GM19240 (cell line): ENCODE results near the gene SCAANT1.

Source experiments
- DNase-seq: peaks from one replicate; pipeline ENCODE4 v3.0.0; 2011; ENCODE audit warnings: low spot score; ENCODE audit not compliant: insufficient read length

Gene SCAANT1

GRCh38 chr3:63911873-63912767 is at the start of gene SCAANT1:
SCAANT1 (minus strand) TSS chr3:63912383.
- peak; percentile 70 for DNase-seq

- no peak for DNase-seq
Measured at GRCh38 chr3:63961891-63962290, 49.7 kb upstream of the SCAANT1 start.

GRCh38 chr3:63960048-63960711 is 48.0 kb upstream of the SCAANT1 start:
- no peak for DNase-seq

GRCh38 chr3:63959146-63959545 is 47.0 kb upstream of the SCAANT1 start:
- no peak for DNase-seq

- no peak for DNase-seq
Measured at GRCh38 chr3:63955830-63956545, 43.8 kb upstream of the SCAANT1 start.

GRCh38 chr3:63955036-63955650 is 43.0 kb upstream of the SCAANT1 start:
- no peak for DNase-seq

GRCh38 chr3:63954182-63954581 is 42.0 kb upstream of the SCAANT1 start:
- no peak for DNase-seq

GRCh38 chr3:63952248-63952594 is 40.0 kb upstream of the SCAANT1 start:
- DNase-seq: no peak

GRCh38 chr3:63951492-63952247 is 39.5 kb upstream of the SCAANT1 start:
- DNase-seq: no peak

- no peak for DNase-seq
Measured at GRCh38 chr3:63950698-63951097, 38.5 kb upstream of the SCAANT1 start.

- no peak for DNase-seq
Measured at GRCh38 chr3:63949005-63949404, 36.8 kb upstream of the SCAANT1 start.

- no peak for DNase-seq
Measured at GRCh38 chr3:63947594-63947993, 35.4 kb upstream of the SCAANT1 start.

- DNase-seq: no peak
Measured at GRCh38 chr3:63946753-63947152, 34.6 kb upstream of the SCAANT1 start.

GRCh38 chr3:63945558-63946096 is 33.4 kb upstream of the SCAANT1 start:
- DNase-seq: no peak

GRCh38 chr3:63943678-63944077 is 31.5 kb upstream of the SCAANT1 start:
- DNase-seq: no peak

GRCh38 chr3:63942528-63942927 is 30.3 kb upstream of the SCAANT1 start:
- DNase-seq: no peak

- DNase-seq: no peak
Measured at GRCh38 chr3:63940389-63940757, 28.2 kb upstream of the SCAANT1 start.

GRCh38 chr3:63937661-63938651 is 25.8 kb upstream of the SCAANT1 start:
- DNase-seq: no peak

- no peak for DNase-seq
Measured at GRCh38 chr3:63936925-63937324, 24.7 kb upstream of the SCAANT1 start.
